H1 (cell line): ENCODE measurements around the gene RNF145. TPM values are rescaled to one million over a fixed set of nuclear protein-coding genes. Genes with fewer than 3 reads are reported as not detected.

Experiments used
- CTCF ChIA-PET: fragments of 300-600 bp; sonication (Branson Sonifier 250); formaldehyde crosslinking; loops from one replicate; lab custom pipeline; 2021; ENCODE audit not compliant: partially characterized antibody; lab: Charles Lee
- POLR2A ChIA-PET: fragments of 300-600 bp; sonication (Branson Sonifier 250); formaldehyde crosslinking; loops from one replicate; lab custom pipeline; 2021; ENCODE audit warnings: inconsistent platforms; ENCODE audit not compliant: partially characterized antibody; lab: Charles Lee
- DNase-seq, 2 experiments: peaks; one replicate each; pipeline versions ENCODE4 v3.0.0 to v3.0.0-alpha.2; 2010 to 2022; ENCODE audit warnings: low spot score in 2 of 2, low read depth in 1 of 2, mixed read lengths in 1 of 2
- FAIRE-seq: peaks from 2 replicates; lab custom pipeline; 2011; peaks lifted over from hg19 to GRCh38; lab: Jason Lieb, UNC
- H2AFZ ChIP-seq: 2 replicates; pipeline ENCODE4 v1.8.1; 2012; ENCODE audit warnings: low read length, inconsistent platforms
- H2AK5ac ChIP-seq: 2 replicates; pipeline ENCODE4 v1.6.1; 2013; ENCODE audit warnings: low read depth, low read length
- H2BK120ac ChIP-seq: replicated peaks from 2 replicates; pipeline ENCODE3; 2013; ENCODE audit warnings: low read depth, low read length, inconsistent platforms
- H2BK12ac ChIP-seq: 2 replicates; pipeline ENCODE4 v1.6.1; 2013; ENCODE audit warnings: low read depth, low read length
- H2BK15ac ChIP-seq: 2 replicates; pipeline ENCODE4 v1.6.1; 2013; ENCODE audit warnings: low read length
- H2BK20ac ChIP-seq: 2 replicates; pipeline ENCODE4 v1.6.1; 2013; ENCODE audit warnings: low read length
- H2BK5ac ChIP-seq: 2 replicates; pipeline ENCODE4 v1.6.1; 2013; ENCODE audit warnings: low read depth, low read length
- H3K14ac ChIP-seq: 2 replicates; pipeline ENCODE4 v1.6.1; 2013; ENCODE audit warnings: inconsistent platforms; ENCODE audit not compliant: insufficient read length
- H3K18ac ChIP-seq: 2 replicates; pipeline ENCODE4 v1.6.1; 2013; ENCODE audit warnings: low read length; ENCODE audit errors: extremely low read depth
- H3K23ac ChIP-seq: 2 replicates; pipeline ENCODE4 v1.6.1; 2013; ENCODE audit warnings: inconsistent platforms; ENCODE audit not compliant: insufficient read length
- H3K23me2 ChIP-seq: 2 replicates; pipeline ENCODE4 v1.6.1; 2013; ENCODE audit warnings: low read depth, low read length
- H3K27ac ChIP-seq: 2 replicates; pipeline ENCODE4 v1.6.1; 2011; ENCODE audit warnings: low read depth, low read length, inconsistent platforms
- H3K27me3 ChIP-seq, 4 experiments: replicated peaks in 1 of 4; 1 replicate in 1 of 4; 2 replicates in 3 of 4; pipeline versions ENCODE4 v1.6.1 to v1.8.1; 2011 to 2013; ENCODE audit warnings: low read length in 3 of 4, mild to moderate bottlenecking in 3 of 4, inconsistent platforms in 2 of 4, mixed read lengths in 2 of 4, moderate library complexity in 1 of 4; ENCODE audit not compliant: control insufficient read depth in 3 of 4, insufficient read depth in 3 of 4; ENCODE audit errors: extremely low read depth in 1 of 4
- H3K36me3 ChIP-seq, 4 experiments: 2 replicates each; pipeline versions ENCODE4 v1.6.1 to v1.8.1; 2011 to 2013; ENCODE audit warnings: mild to moderate bottlenecking in 4 of 4, low read length in 3 of 4, moderate library complexity in 2 of 4, control low read depth in 1 of 4, inconsistent platforms in 1 of 4; ENCODE audit not compliant: insufficient read depth in 4 of 4, control insufficient read depth in 2 of 4
- H3K4ac ChIP-seq: replicated peaks from 2 replicates; pipeline ENCODE3; 2013; ENCODE audit warnings: low read length, low read depth, mixed read lengths, inconsistent platforms; ENCODE audit not compliant: insufficient read length
- H3K4me1 ChIP-seq, 4 experiments: replicated peaks in 1 of 4; 1 replicate in 1 of 4; 2 replicates in 3 of 4; pipeline versions ENCODE4 v1.6.1 to v1.8.1; 2011 to 2013; ENCODE audit warnings: low read length in 3 of 4, inconsistent platforms in 2 of 4, mixed read lengths in 1 of 4; ENCODE audit not compliant: insufficient read depth in 4 of 4, control insufficient read depth in 3 of 4
- H3K4me2 ChIP-seq, 2 experiments: 2 replicates each; pipeline versions ENCODE4 v1.6.1 to v1.8.1; 2011 to 2013; ENCODE audit warnings: low read depth in 2 of 2, low read length in 2 of 2, control low read depth in 1 of 2, inconsistent platforms in 1 of 2, mild to moderate bottlenecking in 1 of 2; ENCODE audit not compliant: insufficient read depth in 1 of 2
- H3K4me3 ChIP-seq, 4 experiments: fragments of 200-600, 300-600 bp in 1 of 4; sonication (generic), shearing (Covaris generic), sonication (Bioruptor Twin) in 1 of 4; 2 replicates each; pipeline versions ENCODE4 v1.5.1 to v1.8.1; 2011 to 2016; ENCODE audit warnings: low read length in 4 of 4, low read depth in 3 of 4, control low read depth in 2 of 4, inconsistent platforms in 2 of 4, mild to moderate bottlenecking in 2 of 4, mixed read lengths in 1 of 4, moderate library complexity in 1 of 4; ENCODE audit not compliant: insufficient read depth in 2 of 4; ENCODE audit errors: extremely low read depth in 1 of 4
- H3K56ac ChIP-seq: replicated peaks from 2 replicates; pipeline ENCODE3; 2013; ENCODE audit warnings: low read depth, mild to moderate bottlenecking, mixed read lengths, low read length, inconsistent platforms; ENCODE audit not compliant: insufficient read length
- H3K79me1 ChIP-seq: 2 replicates; pipeline ENCODE4 v1.6.1; 2013; ENCODE audit warnings: low read depth, low read length, control low read depth
- H3K79me2 ChIP-seq, 2 experiments: 2 replicates each; pipeline versions ENCODE4 v1.6.1 to v1.8.1; 2012 to 2013; ENCODE audit warnings: low read length in 2 of 2, mild to moderate bottlenecking in 2 of 2, inconsistent platforms in 1 of 2; ENCODE audit not compliant: insufficient read depth in 2 of 2, control insufficient read depth in 1 of 2
- H3K9ac ChIP-seq, 4 experiments: replicated peaks in 1 of 4; 1 replicate in 1 of 4; 2 replicates in 3 of 4; pipeline versions ENCODE4 v1.6.1 to v1.8.1; 2011 to 2013; ENCODE audit warnings: low read depth in 3 of 4, low read length in 3 of 4, control low read depth in 2 of 4, mild to moderate bottlenecking in 2 of 4, moderate library complexity in 2 of 4, inconsistent platforms in 1 of 4; ENCODE audit errors: extremely low read depth in 1 of 4
- H3K9me3 ChIP-seq, 2 experiments: 2 replicates each; pipeline versions ENCODE4 v1.6.1 to v1.8.1; 2012 to 2013; ENCODE audit warnings: mild to moderate bottlenecking in 2 of 2, moderate library complexity in 2 of 2, control low read depth in 1 of 2, inconsistent platforms in 1 of 2, low read depth in 1 of 2, low read length in 1 of 2, mixed read lengths in 1 of 2; ENCODE audit not compliant: insufficient read depth in 2 of 2
- H4K20me1 ChIP-seq, 2 experiments: replicated peaks in 1 of 2; 2 replicates each; pipeline versions ENCODE3 to v1.8.1; 2011 to 2013; ENCODE audit warnings: inconsistent platforms in 2 of 2, low read length in 2 of 2, mild to moderate bottlenecking in 1 of 2; ENCODE audit not compliant: insufficient read depth in 2 of 2, control insufficient read depth in 1 of 2
- H4K5ac ChIP-seq: 2 replicates; pipeline ENCODE4 v1.6.1; 2013; ENCODE audit warnings: low read length, low read depth, mixed read lengths, inconsistent platforms; ENCODE audit not compliant: insufficient read length
- H4K8ac ChIP-seq: 2 replicates; pipeline ENCODE4 v1.8.0; 2013; ENCODE audit warnings: mild to moderate bottlenecking, moderate library complexity, low read length, inconsistent platforms; ENCODE audit not compliant: insufficient read depth; ENCODE audit errors: extremely low read depth
- H4K91ac ChIP-seq: replicated peaks from 2 replicates; pipeline ENCODE3; 2013; ENCODE audit warnings: low read length, mixed read lengths, inconsistent platforms; ENCODE audit not compliant: insufficient read length
- ASH2L ChIP-seq: fragments of 200-600, 300-600 bp; sonication (generic); IDR thresholded peaks from one replicate; pipeline ENCODE4 v1.7.1; 2017; ENCODE audit warnings: low read length
- CHD2 ChIP-seq: IDR thresholded peaks from 2 replicates; pipeline ENCODE4 v1.6.1; 2012; ENCODE audit warnings: low read length, improper control_type of control experiment
- EP300 ChIP-seq, 2 experiments: IDR thresholded peaks; 1 replicate in 1 of 2; 2 replicates in 1 of 2; pipeline ENCODE4 v1.6.1; 2011 to 2012; ENCODE audit warnings: low read depth in 2 of 2, low read length in 2 of 2, mild to moderate bottlenecking in 2 of 2, borderline replicate concordance in 1 of 2, inconsistent platforms in 1 of 2, moderate library complexity in 1 of 2
- EZH2 ChIP-seq: fragments of 200-600 bp; sonication (generic); IDR thresholded peaks from 2 replicates; pipeline ENCODE4 v1.7.1; 2012; ENCODE audit warnings: low read depth, mild to moderate bottlenecking, moderate library complexity, low read length, inconsistent platforms; ENCODE audit not compliant: severe bottlenecking
- JUN ChIP-seq: IDR thresholded peaks from 2 replicates; pipeline ENCODE4 v1.6.1; 2011; ENCODE audit warnings: low read depth, mild to moderate bottlenecking, improper control_type of control experiment, low read length
- KDM5A ChIP-seq: fragments of 200-600 bp; IDR thresholded peaks from 2 replicates; pipeline ENCODE4 v1.7.1; 2012; ENCODE audit warnings: mild to moderate bottlenecking, low read length, inconsistent platforms, mixed read lengths
- RAD21 ChIP-seq, 2 experiments: IDR thresholded peaks in 1 of 2; conservative IDR thresholded peaks in 1 of 2; 2 replicates each; pipeline ENCODE4 v1.6.1; 2011; ENCODE audit warnings: low read depth in 2 of 2, low read length in 2 of 2, improper control_type of control experiment in 1 of 2, inconsistent platforms in 1 of 2, mild to moderate bottlenecking in 1 of 2, moderate library complexity in 1 of 2
- RBBP5 ChIP-seq: IDR thresholded peaks from 2 replicates; pipeline ENCODE4 v1.7.1; 2012; ENCODE audit warnings: low read depth, mild to moderate bottlenecking, inconsistent platforms, low read length, moderate library complexity, borderline replicate concordance
- SIN3A ChIP-seq, 2 experiments: IDR thresholded peaks in 1 of 2; conservative IDR thresholded peaks in 1 of 2; 2 replicates each; pipeline ENCODE4 v1.6.1; 2011 to 2012; ENCODE audit warnings: low read length in 2 of 2, improper control_type of control experiment in 1 of 2, low read depth in 1 of 2, mild to moderate bottlenecking in 1 of 2
- SP2 ChIP-seq: IDR thresholded peaks from 2 replicates; pipeline ENCODE4 v1.6.1; 2012; ENCODE audit warnings: mild to moderate bottlenecking, low read length, inconsistent platforms
- SRF ChIP-seq: IDR thresholded peaks from 2 replicates; pipeline ENCODE4 v1.6.1; 2011; ENCODE audit warnings: mild to moderate bottlenecking, low read depth, low read length, moderate library complexity
- USF2 ChIP-seq: IDR thresholded peaks from 2 replicates; pipeline ENCODE4 v1.6.1; 2011; ENCODE audit warnings: low read length, improper control_type of control experiment
- WGBS, 2 experiments: shearing (Covaris generic) in 1 of 2; methylation state at CpG; one replicate each; pipeline versions ENCODE4 v1.1.6 to v1.1.7; 2013 to 2015; ENCODE audit warnings: low lambda C conversion rate in 2 of 2, mixed read lengths in 2 of 2, inconsistent platforms in 1 of 2, low coverage in 1 of 2, missing lambda C conversion rate in 1 of 2; ENCODE audit not compliant: insufficient replicate concordance in 2 of 2, insufficient coverage in 1 of 2, insufficient read length in 1 of 2; ENCODE audit errors: extremely low coverage in 1 of 2, missing lambda C conversion rate in 1 of 2; 5-methylcytosine and 5-hydroxymethylcytosine counted together
- polyA plus RNA-seq, 7 experiments: library from polyadenylated mRNA; depleted of rRNA in 3 of 7; stranded (reverse) in 5 of 7; unstranded in 2 of 7; fragments of >200 nt in 5 of 7; fragments of 200-250 nt in 2 of 7; gene quantifications; 1 replicate in 5 of 7; 2 replicates in 1 of 7; 4 replicates in 1 of 7; pipeline versions ENCODE4 v1.2.1 to v1.2.3, GENCODE V29; 2011 to 2013; ENCODE audit warnings: missing spikeins in 2 of 7, mixed read lengths in 2 of 7
- total RNA-seq: library from RNA; stranded (reverse); fragmentation: NEBNext Ultra II Directional; extraction: Animal tissue kit (Norgen Biotek cat#: 25700); gene quantifications from 2 replicates; pipeline ENCODE4 v1.2.1, GENCODE V29; 2021

The RNF145 gene
- total and polyA plus RNA-seq, 2 of the 8 experiments (the other 6 are each of a cell fraction or from before 2014, with no cell fraction given), result 34.2 to 72.5 TPM

GRCh38 chr5:159206368-159206767, 3.0 kb downstream of the RNF145 start:
- ChIA-PET CTCF (interaction anchor here (0.6 to 1.1 kb wide), 2 partner anchors 51 to 1506 kb away, joined by 3 to 4 read pairs; no protein-coding TSS in a partner anchor), POLR2A (no interaction called here)
- Histone ChIP-seq H4K91ac (no peak overlapping the region), H4K5ac (no peak overlapping the region), H2AK5ac (no peak overlapping the region), H3K79me1 (peaks cover 2% of the 10 kb centered on the region; the same call in 1 of the 2 replicates), H2BK120ac (no peak overlapping the region), H3K4me2 (0 out of 4 replicates have a peak overlapping the region, but pooled peaks of 1 of the 2 experiments have one; percentile 84), H3K27me3 (peaks cover 0 to 5% (median 1%) of the 10 kb centered on the region in 4 experiments; a peak in 3 of 7 replicates), H3K56ac (no peak overlapping the region), H3K79me2 (peaks cover 4 to 70% of the 10 kb centered on the region in 2 experiments; a peak in 3 of 4 replicates), H2BK15ac (no peak overlapping the region), H2BK5ac (no peak overlapping the region), H3K18ac (no peak overlapping the region), H3K27ac (no peak overlapping the region), H2AFZ (no peak overlapping the region), H3K9ac (no peak overlapping the region), H3K23ac (no peak overlapping the region), H4K8ac (no peak overlapping the region), H3K23me2 (peaks cover 21% of the 10 kb centered on the region), H4K20me1 (peaks cover 4 to 5% of the 10 kb centered on the region in 2 experiments), H2BK12ac (no peak overlapping the region), H3K14ac (no peak overlapping the region), H3K9me3 (no peaks in the 10 kb centered on the region), H3K36me3 (no peaks in the 10 kb centered on the region; a peak in 1 of 8 replicates), H3K4me3 (peak overlapping the region in 1 of 4 experiments; percentile 95; a peak in 1 of 8 replicates), H2BK20ac (no peak overlapping the region), H3K4me1 (peaks cover 2 to 12% (median 4%) of the 10 kb centered on the region in 4 experiments; a peak in 5 of 7 replicates), H3K4ac (no peak overlapping the region)
- DNase-seq (no peak), FAIRE-seq (no peak)
- 85% methylated on average over 2 of the region's 2 CpGs; no CpG with 5 or more reads in 1 of the 2 experiments for whole genome bisulfite sequencing, 2 experiments
- no peak for TF ChIP-seq SP2
- TF ChIP-seq JUN, result no peak
- no peak for TF ChIP-seq ASH2L
- no peak for TF ChIP-seq RBBP5
- no peak for TF ChIP-seq RAD21 (IDR thresholded peaks at IDR 0.05 in 1 of 2, conservative IDR thresholded peaks at IDR 0.05 in 1 of 2; ENCODE audit: low read depth in 2 of 2, low read length in 2 of 2)
- TF ChIP-seq CHD2, result no peak
- no peak for TF ChIP-seq SRF
- TF ChIP-seq EP300 (IDR thresholded peaks at IDR 0.05; ENCODE audit: borderline replicate concordance in 1 of 2, low read depth in 2 of 2, low read length in 2 of 2), result no peak
- TF ChIP-seq SIN3A (conservative IDR thresholded peaks at IDR 0.05 in 1 of 2, IDR thresholded peaks at IDR 0.05 in 1 of 2; ENCODE audit: low read depth in 1 of 2, low read length in 2 of 2), result no peak
- no peak for TF ChIP-seq KDM5A
- no peak for TF ChIP-seq EZH2
- no peak for TF ChIP-seq USF2
